Suprapubic skin (tissue), 4 donors: ENCODE data around the gene FOSL1. TPM values are rescaled to one million over a fixed set of nuclear protein-coding genes. Genes with fewer than 3 reads are reported as not detected.

Source experiments
- DNase-seq, 2 donors: peaks; one replicate each; pipeline ENCODE4 v3.0.0-alpha.2; 2019; ENCODE audit warnings: low spot score in 2 of 2
- H3K27ac ChIP-seq: fragments of 200-600 bp; sonication (generic); one replicate; pipeline ENCODE4 v1.5.1; 2019
- H3K27me3 ChIP-seq: fragments of 200-600 bp; sonication (generic); one replicate; pipeline ENCODE4 v1.5.1; 2019
- H3K36me3 ChIP-seq: fragments of 200-600 bp; sonication (generic); one replicate; pipeline ENCODE4 v1.5.1; 2019
- H3K4me1 ChIP-seq: fragments of 200-600 bp; sonication (generic); one replicate; pipeline ENCODE4 v1.5.1; 2019
- H3K4me3 ChIP-seq: fragments of 200-600 bp; sonication (generic); one replicate; pipeline ENCODE4 v1.5.1; 2019; ENCODE audit warnings: mild to moderate bottlenecking
- H3K9me3 ChIP-seq: fragments of 200-600 bp; sonication (generic); one replicate; pipeline ENCODE4 v1.5.1; 2019
- EP300 ChIP-seq: sonication (generic); formaldehyde crosslinking; IDR thresholded peaks from one replicate; pipeline ENCODE4 v1.6.1; 2017; ENCODE audit warnings: antibody characterized with exemption
- POLR2A ChIP-seq, 2 donors: fragments of 450-650 bp; IDR thresholded peaks; one replicate each; pipeline ENCODE4 v1.6.1; 2017; ENCODE audit warnings: antibody characterized with exemption in 2 of 2, mild to moderate bottlenecking in 2 of 2, moderate library complexity in 2 of 2
- POLR2AphosphoS5 ChIP-seq, 3 donors: sonication (generic); formaldehyde crosslinking; IDR thresholded peaks; one replicate each; pipeline ENCODE4 v1.6.1; 2017; ENCODE audit warnings: antibody characterized with exemption in 3 of 3
- WGBS: methylation state at CpG from one replicate; pipeline ENCODE4 v1.1.5; 2018; 5-methylcytosine and 5-hydroxymethylcytosine counted together
- total RNA-seq, 4 donors: library from RNA; depleted of rRNA; stranded (reverse); fragments of >200 nt; gene quantifications; one replicate each; pipeline ENCODE4 v1.1.0, GENCODE V29; 2016
- TF ChIP-seq, protein P1 (sequence below), 2 donors: fragments of 200-600 bp in 1 of 2; fragments of 450-650 bp in 1 of 2; sonication (generic) in 1 of 2; IDR thresholded peaks; one replicate each; pipeline ENCODE4 v1.5.1; 2016 to 2019; ENCODE audit warnings: antibody characterized with exemption in 2 of 2, mild to moderate bottlenecking in 1 of 2, moderate library complexity in 1 of 2

Gene FOSL1
- total RNA-seq, 4 donors from 2014 or later, result 5.0 to 118 (median 28.9) TPM

DNA sequence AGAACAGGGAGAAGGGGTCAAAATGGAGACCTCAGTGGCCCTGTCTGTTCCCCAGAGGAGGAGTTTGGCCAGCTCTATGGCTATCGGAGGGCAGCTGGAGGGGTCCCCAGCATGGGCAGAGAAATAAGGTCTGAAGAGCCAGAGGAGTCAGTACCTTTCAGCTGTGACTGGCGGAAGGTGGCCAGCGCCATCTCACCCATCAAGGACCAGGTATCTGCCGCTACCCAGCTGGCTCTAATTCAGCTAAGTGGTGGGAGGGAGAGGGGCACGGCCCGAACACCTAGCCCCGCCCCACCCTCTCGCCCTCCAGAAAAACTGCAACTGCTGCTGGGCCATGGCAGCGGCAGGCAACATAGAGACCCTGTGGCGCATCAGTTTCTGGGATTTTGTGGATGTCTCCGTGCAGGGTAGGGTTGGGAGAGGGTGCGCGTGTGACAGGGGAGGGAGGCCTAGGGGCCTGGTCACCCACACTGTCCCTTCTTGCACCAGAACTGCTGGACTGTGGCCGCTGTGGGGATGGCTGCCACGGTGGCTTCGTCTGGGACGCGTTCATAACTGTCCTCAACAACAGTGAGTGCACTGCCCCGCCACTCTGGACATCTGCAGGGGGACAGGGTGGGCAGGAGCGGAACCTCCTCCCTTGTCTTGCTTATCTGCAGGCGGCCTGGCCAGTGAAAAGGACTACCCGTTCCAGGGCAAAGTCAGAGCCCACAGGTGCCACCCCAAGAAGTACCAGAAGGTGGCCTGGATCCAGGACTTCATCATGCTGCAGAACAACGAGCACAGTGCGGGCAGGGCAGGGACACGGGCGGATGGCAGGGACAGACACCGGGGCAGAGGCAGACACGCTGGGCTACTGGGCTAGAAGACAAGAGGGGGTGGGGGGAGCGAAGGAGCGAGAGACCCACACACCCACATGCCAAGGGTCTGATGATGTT lies 17.8 kb downstream of the FOSL1 start:
- TF ChIP-seq POLR2AphosphoS5 (IDR thresholded peaks at IDR 0.05), result no peak
- no peak for TF ChIP-seq POLR2A (IDR thresholded peaks at IDR 0.05)
- TF ChIP-seq EP300, result no peak
- TF ChIP-seq, protein P1, sequence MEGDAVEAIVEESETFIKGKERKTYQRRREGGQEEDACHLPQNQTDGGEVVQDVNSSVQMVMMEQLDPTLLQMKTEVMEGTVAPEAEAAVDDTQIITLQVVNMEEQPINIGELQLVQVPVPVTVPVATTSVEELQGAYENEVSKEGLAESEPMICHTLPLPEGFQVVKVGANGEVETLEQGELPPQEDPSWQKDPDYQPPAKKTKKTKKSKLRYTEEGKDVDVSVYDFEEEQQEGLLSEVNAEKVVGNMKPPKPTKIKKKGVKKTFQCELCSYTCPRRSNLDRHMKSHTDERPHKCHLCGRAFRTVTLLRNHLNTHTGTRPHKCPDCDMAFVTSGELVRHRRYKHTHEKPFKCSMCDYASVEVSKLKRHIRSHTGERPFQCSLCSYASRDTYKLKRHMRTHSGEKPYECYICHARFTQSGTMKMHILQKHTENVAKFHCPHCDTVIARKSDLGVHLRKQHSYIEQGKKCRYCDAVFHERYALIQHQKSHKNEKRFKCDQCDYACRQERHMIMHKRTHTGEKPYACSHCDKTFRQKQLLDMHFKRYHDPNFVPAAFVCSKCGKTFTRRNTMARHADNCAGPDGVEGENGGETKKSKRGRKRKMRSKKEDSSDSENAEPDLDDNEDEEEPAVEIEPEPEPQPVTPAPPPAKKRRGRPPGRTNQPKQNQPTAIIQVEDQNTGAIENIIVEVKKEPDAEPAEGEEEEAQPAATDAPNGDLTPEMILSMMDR (IDR thresholded peaks at IDR 0.05), result no peak
- no peak for DNase-seq
- H3K4me3 ChIP-seq, result no peak overlapping the region
- no peak overlapping the region for H3K27ac ChIP-seq
- no peaks in the 10 kb centered on the region for H3K27me3 ChIP-seq
- peaks cover 9% of the 10 kb centered on the region for H3K4me1 ChIP-seq
- peaks cover 33% of the 10 kb centered on the region for H3K36me3 ChIP-seq
- 91% methylated on average over 10 of the region's 30 CpGs for WGBS
- no peaks in the 10 kb centered on the region for H3K9me3 ChIP-seq

GRCh38 chr11:65880844-65881421 lies 19.3 kb downstream of the FOSL1 start:
- Histone ChIP-seq H3K27me3 (no peaks in the 10 kb centered on the region), H3K9me3 (no peaks in the 10 kb centered on the region), H3K4me1 (peaks cover 3% of the 10 kb centered on the region), H3K36me3 (peaks cover 33% of the 10 kb centered on the region), H3K27ac (no peak overlapping the region), H3K4me3 (no peak overlapping the region)
- WGBS, result 87% methylated on average over 4 of the region's 7 CpGs
- DNase-seq, result no peak
- TF ChIP-seq POLR2AphosphoS5 (IDR thresholded peaks at IDR 0.05), result no peak
- TF ChIP-seq POLR2A (IDR thresholded peaks at IDR 0.05), result no peak
- no peak for TF ChIP-seq EP300
- TF ChIP-seq, protein P1 (IDR thresholded peaks at IDR 0.05), result no peak

DNA sequence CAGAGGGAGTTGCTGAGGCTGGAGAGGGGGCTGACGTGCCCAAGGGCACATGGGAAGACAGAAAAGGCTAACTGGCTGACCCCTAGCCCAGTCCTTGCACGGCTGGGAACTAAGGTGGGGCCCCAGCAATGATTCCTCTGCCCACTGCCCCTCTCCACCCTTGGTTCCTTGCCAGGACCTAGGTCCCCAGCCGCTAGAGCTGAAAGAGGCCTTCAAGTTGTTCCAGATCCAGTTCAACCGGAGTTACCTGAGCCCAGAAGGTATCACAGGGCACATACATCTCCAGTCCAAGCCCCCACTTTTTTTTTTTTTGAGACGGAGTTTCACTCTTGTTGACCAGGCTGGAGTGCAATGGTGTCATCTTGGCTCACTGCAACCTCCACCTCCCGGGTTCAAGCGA lies 20.2 kb downstream of the FOSL1 start:
- 50% methylated on average over 5 of the region's 7 CpGs for WGBS
- DNase-seq, result no peak
- no peak for TF ChIP-seq POLR2AphosphoS5 (IDR thresholded peaks at IDR 0.05)
- no peak for TF ChIP-seq POLR2A (IDR thresholded peaks at IDR 0.05)
- no peak for TF ChIP-seq EP300
- TF ChIP-seq, protein P1 (IDR thresholded peaks at IDR 0.05), result no peak
- peaks cover 3% of the 10 kb centered on the region for H3K4me1 ChIP-seq
- H3K36me3 ChIP-seq, result peaks cover 24% of the 10 kb centered on the region
- H3K4me3 ChIP-seq, result no peak overlapping the region
- no peaks in the 10 kb centered on the region for H3K9me3 ChIP-seq
- H3K27me3 ChIP-seq, result no peaks in the 10 kb centered on the region
- no peak overlapping the region for H3K27ac ChIP-seq

DNA sequence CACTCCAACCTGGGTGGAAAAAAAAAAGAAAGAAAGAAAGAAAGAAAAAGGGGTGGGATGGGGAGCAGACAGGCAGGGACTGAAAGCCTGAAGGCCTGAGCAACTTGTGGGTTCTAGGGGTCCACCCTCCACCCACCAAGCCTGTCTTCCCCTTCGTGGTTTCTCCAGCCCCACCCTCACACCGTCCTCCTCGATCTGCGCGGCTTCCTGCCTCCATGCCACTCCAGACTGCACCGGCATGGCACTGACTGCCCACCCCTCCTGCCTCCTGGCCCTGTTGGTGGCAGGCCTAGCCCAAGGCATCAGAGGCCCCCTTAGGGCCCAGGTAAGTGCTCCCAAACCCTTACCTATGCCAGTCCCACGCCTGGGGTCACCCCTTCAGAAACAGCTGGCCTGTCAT lies 20.6 kb downstream of the FOSL1 start, which contains the start of gene CTSW:
TSS of gene CTSW (plus strand) at position 221 of the 400 bp plus-strand sequence. CDS start at position 239, 18 bp downstream.
- TF ChIP-seq POLR2AphosphoS5 (IDR thresholded peaks at IDR 0.05) (no peak), EP300 (no peak), POLR2A (IDR thresholded peaks at IDR 0.05) (no peak)
- TF ChIP-seq, protein P1 (IDR thresholded peaks at IDR 0.05), result no peak

More for the DNA sequence above, 20.6 kb downstream of the FOSL1 start, which contains the start of gene CTSW:
- Histone ChIP-seq H3K9me3 (no peaks in the 10 kb centered on the region), H3K4me3 (no peak within 1 kb of the TSS), H3K36me3 (peaks cover 23% of the 10 kb centered on the region), H3K4me1 (no peaks in the 10 kb centered on the region), H3K27me3 (no peaks in the 10 kb centered on the region), H3K27ac (no peak within 1 kb of the TSS)
- no peak for DNase-seq
- 40% methylated on average over 7 of the region's 7 CpGs for WGBS
